PC-9 (cell line): Measurements from ENCODE around the gene EXOC4. TPM values are rescaled to one million over a fixed set of nuclear protein-coding genes. Genes with fewer than 3 reads are reported as not detected.

Source experiments
- BruUV-seq: library from RNA; stranded (reverse); fragments of 400-500 nt; replicated peaks from 2 replicates; lab custom pipeline; 2021; lab: Mats Ljungman, UMichigan
- CTCF ChIA-PET: fragments of 300-600 bp; sonication (Branson Sonifier 250); formaldehyde crosslinking; loops from one replicate; lab custom pipeline; 2022; ENCODE audit warnings: antibody characterized with exemption; lab: Charles Lee
- POLR2A ChIA-PET: fragments of 300-600 bp; sonication (Branson Sonifier 250); formaldehyde crosslinking; loops from one replicate; lab custom pipeline; 2022; ENCODE audit warnings: antibody characterized with exemption; ENCODE audit not compliant: unreplicated experiment; lab: Charles Lee
- DNase-seq, 2 experiments: peaks; one replicate each; pipeline versions ENCODE4 v3.0.0 to v3.0.0-alpha.2; 2015 to 2022; ENCODE audit warnings: mixed read lengths in 1 of 2
- H2AFZ ChIP-seq: fragments of 200-600 bp; sonication (generic); 2 replicates; pipeline ENCODE4 v1.8.1; 2017; ENCODE audit warnings: antibody characterized with exemption
- H3F3A ChIP-seq: fragments of 200-600 bp; sonication (generic); 2 replicates; pipeline ENCODE4 v1.8.1; 2017; ENCODE audit warnings: antibody characterized with exemption, mild to moderate bottlenecking, low read depth; ENCODE audit not compliant: insufficient read depth
- H3K27ac ChIP-seq: fragments of 200-600 bp; sonication (generic); 2 replicates; pipeline ENCODE4 v1.6.1; 2016; ENCODE audit warnings: mixed run types
- H3K27me3 ChIP-seq: fragments of 200-600 bp; sonication (generic); 2 replicates; pipeline ENCODE4 v1.6.1; 2016; ENCODE audit warnings: low read depth, mixed run types; ENCODE audit not compliant: insufficient read depth
- H3K36me3 ChIP-seq: fragments of 200-600 bp; sonication (generic); 2 replicates; pipeline ENCODE4 v1.6.1; 2016; ENCODE audit warnings: low read depth, mixed run types
- H3K4me1 ChIP-seq: fragments of 200-600 bp; sonication (generic); replicated peaks from 2 replicates; pipeline ENCODE4 v1.6.1; 2016; ENCODE audit warnings: mixed run types; ENCODE audit not compliant: insufficient read depth
- H3K4me2 ChIP-seq: fragments of 200-600 bp; sonication (generic); 2 replicates; pipeline ENCODE4 v1.6.1; 2017; ENCODE audit warnings: mixed run types
- H3K4me3 ChIP-seq: fragments of 200-600 bp; sonication (generic); 2 replicates; pipeline ENCODE4 v1.6.1; 2016; ENCODE audit warnings: mixed run types
- H3K79me2 ChIP-seq: fragments of 200-600 bp; sonication (generic); 2 replicates; pipeline ENCODE4 v1.6.1; 2017; ENCODE audit warnings: low read depth, mixed run types
- H3K9me2 ChIP-seq: fragments of 200-600 bp; sonication (generic); 2 replicates; pipeline ENCODE4 v1.8.1; 2017; ENCODE audit warnings: mild to moderate bottlenecking; ENCODE audit not compliant: insufficient read depth
- H3K9me3 ChIP-seq: fragments of 200-600 bp; sonication (generic); 2 replicates; pipeline ENCODE4 v1.8.1; 2016; ENCODE audit warnings: low read depth; ENCODE audit not compliant: insufficient read depth
- H4K20me1 ChIP-seq: fragments of 200-600 bp; sonication (generic); 2 replicates; pipeline ENCODE4 v1.8.1; 2017; ENCODE audit not compliant: insufficient read depth
- EZH2 ChIP-seq: fragments of 200-600 bp; sonication (generic); IDR thresholded peaks from 2 replicates; pipeline ENCODE4 v1.8.0; 2017; ENCODE audit warnings: antibody characterized with exemption, low read depth
- intact Hi-C: fragments of 100-400 bp; cut with micrococcal nuclease; formaldehyde crosslinking; loops from one replicate; pipeline ENCODE4 v1.10.0; 2022; ENCODE audit not compliant: unreplicated experiment
- total RNA-seq: library from RNA; stranded (reverse); gene quantifications from 2 replicates; pipeline ENCODE4 v1.2.3, GENCODE V29; 2021
- TF ChIP-seq, protein P1 (sequence below): fragments of 200-600 bp; sonication (generic); conservative IDR thresholded peaks from 2 replicates; pipeline ENCODE4 v1.6.1; 2017; ENCODE audit warnings: mixed run types, antibody characterized with exemption, mild to moderate bottlenecking, moderate library complexity

The EXOC4 gene
- total RNA-seq, 1 experiment from 2014 or later = 101 TPM

DNA sequence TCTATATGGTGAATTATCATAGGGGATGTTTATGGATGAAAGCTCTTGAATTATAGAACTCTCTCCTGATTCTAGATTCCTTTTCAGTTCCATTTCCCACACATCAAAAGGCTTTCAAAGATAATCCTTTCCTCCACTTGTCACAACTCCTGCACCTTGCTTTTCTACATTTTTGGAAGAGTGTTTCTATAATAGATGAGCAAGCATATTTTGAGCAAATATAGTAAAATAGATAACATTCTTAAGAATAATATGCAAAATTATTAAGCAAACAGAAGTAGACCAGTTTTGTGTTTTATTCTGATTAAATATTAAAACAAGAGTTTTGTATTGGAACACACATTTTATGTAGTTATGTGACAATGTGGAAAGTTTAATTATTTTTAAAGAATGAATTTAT is 340.7 kb downstream of the EXOC4 start:
- no peaks in the 10 kb centered on the region for H3K9me2 ChIP-seq
- no peaks in the 10 kb centered on the region for H3K79me2 ChIP-seq
- no peaks in the 10 kb centered on the region for H3K27me3 ChIP-seq
- no peak for DNase-seq
- no peaks in the 10 kb centered on the region for H3K4me1 ChIP-seq
- no peak for TF ChIP-seq EZH2
- TF ChIP-seq, protein P1, sequence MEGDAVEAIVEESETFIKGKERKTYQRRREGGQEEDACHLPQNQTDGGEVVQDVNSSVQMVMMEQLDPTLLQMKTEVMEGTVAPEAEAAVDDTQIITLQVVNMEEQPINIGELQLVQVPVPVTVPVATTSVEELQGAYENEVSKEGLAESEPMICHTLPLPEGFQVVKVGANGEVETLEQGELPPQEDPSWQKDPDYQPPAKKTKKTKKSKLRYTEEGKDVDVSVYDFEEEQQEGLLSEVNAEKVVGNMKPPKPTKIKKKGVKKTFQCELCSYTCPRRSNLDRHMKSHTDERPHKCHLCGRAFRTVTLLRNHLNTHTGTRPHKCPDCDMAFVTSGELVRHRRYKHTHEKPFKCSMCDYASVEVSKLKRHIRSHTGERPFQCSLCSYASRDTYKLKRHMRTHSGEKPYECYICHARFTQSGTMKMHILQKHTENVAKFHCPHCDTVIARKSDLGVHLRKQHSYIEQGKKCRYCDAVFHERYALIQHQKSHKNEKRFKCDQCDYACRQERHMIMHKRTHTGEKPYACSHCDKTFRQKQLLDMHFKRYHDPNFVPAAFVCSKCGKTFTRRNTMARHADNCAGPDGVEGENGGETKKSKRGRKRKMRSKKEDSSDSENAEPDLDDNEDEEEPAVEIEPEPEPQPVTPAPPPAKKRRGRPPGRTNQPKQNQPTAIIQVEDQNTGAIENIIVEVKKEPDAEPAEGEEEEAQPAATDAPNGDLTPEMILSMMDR = no peak
- H2AFZ ChIP-seq = no peak overlapping the region
- H3K4me3 ChIP-seq = no peak overlapping the region
- intact Hi-C loops = no loop called here
- ChIA-PET CTCF (no interaction called here), POLR2A (no interaction called here)
- no peaks in the 10 kb centered on the region for H4K20me1 ChIP-seq
- H3K36me3 ChIP-seq = no peaks in the 10 kb centered on the region
- no TSS peak for BruUV-seq
- H3K27ac ChIP-seq = no peak overlapping the region
- H3F3A ChIP-seq = no peaks in the 10 kb centered on the region
- no peak overlapping the region for H3K4me2 ChIP-seq
- H3K9me3 ChIP-seq = no peaks in the 10 kb centered on the region

DNA sequence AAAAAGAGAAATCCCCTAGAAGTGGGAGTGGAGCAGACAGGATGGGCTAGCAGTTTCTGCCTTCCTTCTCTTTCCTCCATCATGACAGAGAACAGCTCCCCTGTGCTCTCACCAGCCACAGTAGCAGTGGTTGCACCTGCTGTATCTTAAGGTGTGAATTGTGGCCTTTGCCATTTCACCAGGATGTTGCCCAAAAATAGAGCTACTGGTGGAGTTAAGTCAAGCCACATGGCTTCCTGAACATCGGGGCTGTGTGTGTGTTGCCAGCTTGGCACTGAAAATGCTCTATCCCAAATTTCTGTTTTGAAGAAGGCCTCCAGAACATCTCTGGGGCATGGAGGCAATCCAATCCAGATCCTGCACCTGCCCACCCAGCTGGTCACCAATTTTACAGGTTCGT is 348.7 kb downstream of the EXOC4 start:
- no peaks in the 10 kb centered on the region for H3K36me3 ChIP-seq
- H4K20me1 ChIP-seq = no peaks in the 10 kb centered on the region; the same call in 1 of the 2 replicates
- BruUV-seq = no TSS peak
- intact Hi-C loops = no loop called here
- DNase-seq = no peak
- no peaks in the 10 kb centered on the region for H3K79me2 ChIP-seq
- H3K4me2 ChIP-seq = no peak overlapping the region
- no peak for TF ChIP-seq EZH2
- TF ChIP-seq, protein P1 = no peak
- no peaks in the 10 kb centered on the region for H3K4me1 ChIP-seq
- POLR2A ChIA-PET = no interaction called here
- no peak overlapping the region for H3K27ac ChIP-seq
- CTCF ChIA-PET = interaction anchor here (0.6 kb wide), 1 partner anchor 1389 kb away, joined by 3 read pairs; no protein-coding TSS in a partner anchor
- H3K4me3 ChIP-seq = no peak overlapping the region
- no peaks in the 10 kb centered on the region for H3F3A ChIP-seq
- H3K9me2 ChIP-seq = no peaks in the 10 kb centered on the region
- H2AFZ ChIP-seq = no peak overlapping the region
- no peaks in the 10 kb centered on the region for H3K27me3 ChIP-seq
- no peaks in the 10 kb centered on the region for H3K9me3 ChIP-seq

DNA sequence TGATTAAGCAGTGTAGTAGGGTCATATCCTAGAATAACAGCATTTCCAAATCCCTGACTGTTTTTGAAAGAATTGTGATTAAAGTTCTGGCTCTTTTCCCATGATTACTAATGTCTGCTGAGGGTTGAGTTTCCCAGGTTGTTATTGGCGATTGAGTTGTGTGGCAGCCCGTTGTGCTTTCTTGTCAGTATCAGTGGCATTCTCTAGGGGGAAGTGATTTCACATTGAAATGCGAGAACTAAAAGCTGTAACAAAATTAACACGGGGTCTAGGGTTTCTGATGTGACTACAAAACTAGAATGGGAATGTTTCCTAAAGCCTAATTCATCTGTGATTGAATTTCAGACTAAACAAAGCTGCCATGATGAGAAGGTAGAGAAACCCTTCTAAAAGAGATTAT is 349.4 kb downstream of the EXOC4 start:
- Histone ChIP-seq H3K27me3 (no peaks in the 10 kb centered on the region), H3K4me2 (no peak overlapping the region), H4K20me1 (no peaks in the 10 kb centered on the region; the same call in 1 of the 2 replicates), H3K4me3 (no peak overlapping the region), H3K36me3 (no peaks in the 10 kb centered on the region), H3F3A (no peaks in the 10 kb centered on the region), H3K9me2 (no peaks in the 10 kb centered on the region), H3K27ac (no peak overlapping the region), H3K4me1 (no peaks in the 10 kb centered on the region), H3K9me3 (no peaks in the 10 kb centered on the region), H3K79me2 (no peaks in the 10 kb centered on the region), H2AFZ (no peak overlapping the region)
- intact Hi-C loops = no loop called here
- no TSS peak for BruUV-seq
- POLR2A ChIA-PET = no interaction called here
- TF ChIP-seq, protein P1 = no peak
- no peak for TF ChIP-seq EZH2
- DNase-seq = no peak
- CTCF ChIA-PET = interaction anchor here (0.6 kb wide), 1 partner anchor 1388 kb away, joined by 3 read pairs; no protein-coding TSS in a partner anchor
